DOHH2 (cell line): ENCODE results near the gene SULT2B1.

Source experiments
- CTCF ChIP-seq: fragments of 200-600 bp; sonication (generic); IDR thresholded peaks from one replicate; pipeline ENCODE4 v1.5.1; 2014; ENCODE audit warnings: antibody characterized with exemption, mild to moderate bottlenecking, low read depth, low read length; ENCODE audit not compliant: poor library complexity, severe bottlenecking
- EZH2phosphoT487 ChIP-seq: fragments of 200-600 bp; sonication (generic); IDR thresholded peaks from 2 replicates; pipeline ENCODE4 v1.6.1; 2017; ENCODE audit warnings: borderline replicate concordance, mild to moderate bottlenecking, antibody characterized with exemption, low read length, moderate library complexity, mixed read lengths

DNA sequence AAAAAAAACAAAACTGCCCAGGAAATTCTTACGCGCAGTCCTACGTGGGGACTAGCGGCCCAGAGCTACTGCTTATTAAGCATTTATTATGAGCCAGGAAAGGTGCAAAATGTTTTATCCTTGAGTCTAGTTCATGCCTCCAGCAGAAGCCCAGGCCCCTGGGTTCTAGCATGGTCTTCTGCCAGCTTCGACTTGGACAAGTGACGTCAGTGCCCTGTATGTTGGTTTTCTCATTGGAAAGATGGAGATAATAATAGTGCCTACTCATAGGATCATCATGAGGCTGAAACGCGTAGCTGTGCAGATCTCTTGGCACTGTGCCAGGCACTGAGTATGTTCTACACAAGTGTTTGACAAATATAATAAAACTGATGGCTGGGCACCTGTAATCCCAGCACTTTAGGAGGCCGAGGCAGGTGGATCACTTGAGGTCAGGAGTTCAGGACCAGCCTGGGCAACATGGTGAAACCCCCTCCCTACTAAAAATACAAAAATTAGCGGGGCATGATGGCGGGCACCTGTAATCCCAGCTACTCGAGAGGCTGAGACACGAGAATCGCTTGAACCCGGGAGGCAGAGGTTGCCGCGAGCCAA lies 12.4 kb upstream of the SULT2B1 start:
- TF ChIP-seq CTCF (no peak), EZH2phosphoT487 (no peak)
